AG09309 (cell line): Measurements from ENCODE around the gene VANGL2.

Experiments used
- DNase-seq: peaks from one replicate; pipeline ENCODE4 v3.0.0-alpha.2; 2010; ENCODE audit warnings: low read depth
- H3K4me3 ChIP-seq: 2 replicates; pipeline ENCODE4 v1.5.1; 2011; ENCODE audit warnings: mild to moderate bottlenecking, low read depth, low read length, moderate library complexity; ENCODE audit not compliant: control insufficient read depth
- TF ChIP-seq, protein P1 (sequence below): IDR thresholded peaks from 2 replicates; pipeline ENCODE4 v1.5.1; 2011; ENCODE audit warnings: mild to moderate bottlenecking, low read depth, low read length, inconsistent platforms; ENCODE audit not compliant: insufficient read depth, control insufficient read depth; ENCODE audit errors: missing control alignments

Gene VANGL2

DNA sequence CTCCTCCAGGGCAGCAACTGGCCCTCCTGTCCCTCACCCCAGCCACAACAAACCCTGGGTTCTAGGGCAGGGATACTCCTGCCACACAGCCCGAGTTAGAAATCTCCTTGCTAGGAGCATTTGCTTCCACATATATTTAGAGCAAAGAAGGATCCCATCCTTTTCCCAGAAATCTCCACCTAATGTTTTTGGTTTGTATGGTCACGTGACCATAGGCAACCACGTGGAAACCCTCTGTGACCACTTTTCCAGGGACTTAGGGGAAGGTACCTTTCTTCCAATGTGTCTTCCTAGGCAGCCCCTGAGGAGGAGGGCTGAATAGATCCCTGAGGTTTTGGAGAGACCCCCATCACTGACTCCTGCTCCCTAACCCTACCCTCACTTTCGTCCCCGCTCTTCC, 25.5 kb downstream of the VANGL2 start:
- DNase-seq = no peak
- TF ChIP-seq, protein P1, sequence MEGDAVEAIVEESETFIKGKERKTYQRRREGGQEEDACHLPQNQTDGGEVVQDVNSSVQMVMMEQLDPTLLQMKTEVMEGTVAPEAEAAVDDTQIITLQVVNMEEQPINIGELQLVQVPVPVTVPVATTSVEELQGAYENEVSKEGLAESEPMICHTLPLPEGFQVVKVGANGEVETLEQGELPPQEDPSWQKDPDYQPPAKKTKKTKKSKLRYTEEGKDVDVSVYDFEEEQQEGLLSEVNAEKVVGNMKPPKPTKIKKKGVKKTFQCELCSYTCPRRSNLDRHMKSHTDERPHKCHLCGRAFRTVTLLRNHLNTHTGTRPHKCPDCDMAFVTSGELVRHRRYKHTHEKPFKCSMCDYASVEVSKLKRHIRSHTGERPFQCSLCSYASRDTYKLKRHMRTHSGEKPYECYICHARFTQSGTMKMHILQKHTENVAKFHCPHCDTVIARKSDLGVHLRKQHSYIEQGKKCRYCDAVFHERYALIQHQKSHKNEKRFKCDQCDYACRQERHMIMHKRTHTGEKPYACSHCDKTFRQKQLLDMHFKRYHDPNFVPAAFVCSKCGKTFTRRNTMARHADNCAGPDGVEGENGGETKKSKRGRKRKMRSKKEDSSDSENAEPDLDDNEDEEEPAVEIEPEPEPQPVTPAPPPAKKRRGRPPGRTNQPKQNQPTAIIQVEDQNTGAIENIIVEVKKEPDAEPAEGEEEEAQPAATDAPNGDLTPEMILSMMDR = no peak
- no peak overlapping the region for H3K4me3 ChIP-seq

DNA sequence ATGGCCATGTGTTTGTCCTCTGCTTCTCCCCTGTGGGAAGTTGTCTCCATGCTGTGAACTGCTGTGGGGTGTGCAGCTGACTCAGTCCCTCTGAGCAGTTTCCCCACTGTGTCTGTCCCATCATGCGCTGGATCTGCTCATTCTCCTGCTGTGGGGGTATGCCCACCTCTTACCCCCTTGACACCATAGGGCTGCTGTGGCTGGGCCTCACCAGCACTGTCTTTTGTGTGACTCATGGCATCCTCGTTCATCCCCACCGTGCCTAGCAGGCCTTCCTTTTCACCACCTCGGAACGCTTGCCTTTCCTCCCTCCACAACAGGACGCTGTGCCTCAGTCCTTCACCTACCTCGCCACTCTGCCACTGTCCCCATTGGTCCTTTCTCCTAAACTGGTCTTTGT, 27.3 kb downstream of the VANGL2 start:
- DNase-seq = no peak
- TF ChIP-seq, protein P1 = no peak
- no peak overlapping the region for H3K4me3 ChIP-seq

DNA sequence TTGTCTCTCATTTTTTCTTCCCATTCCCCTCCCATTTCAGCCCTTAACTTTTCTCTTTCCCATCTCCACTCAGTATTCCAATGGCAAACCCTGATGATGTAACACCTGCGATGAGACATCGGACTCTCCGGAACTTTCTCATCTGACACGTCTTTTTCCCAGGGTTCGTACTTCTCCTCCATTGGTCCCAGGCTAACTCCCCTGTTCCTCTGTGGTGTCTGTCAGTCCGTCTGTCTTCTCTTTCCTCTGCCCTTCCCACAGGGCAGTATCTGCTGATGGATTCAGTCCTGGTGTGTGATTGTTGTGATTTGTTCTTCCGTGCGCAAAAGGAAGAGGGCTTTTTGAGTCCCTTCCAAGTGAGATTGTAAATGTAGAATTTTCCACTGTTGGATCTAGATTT, 27.7 kb downstream of the VANGL2 start:
- H3K4me3 ChIP-seq = no peak overlapping the region
- no peak for DNase-seq
- TF ChIP-seq, protein P1 = no peak

DNA sequence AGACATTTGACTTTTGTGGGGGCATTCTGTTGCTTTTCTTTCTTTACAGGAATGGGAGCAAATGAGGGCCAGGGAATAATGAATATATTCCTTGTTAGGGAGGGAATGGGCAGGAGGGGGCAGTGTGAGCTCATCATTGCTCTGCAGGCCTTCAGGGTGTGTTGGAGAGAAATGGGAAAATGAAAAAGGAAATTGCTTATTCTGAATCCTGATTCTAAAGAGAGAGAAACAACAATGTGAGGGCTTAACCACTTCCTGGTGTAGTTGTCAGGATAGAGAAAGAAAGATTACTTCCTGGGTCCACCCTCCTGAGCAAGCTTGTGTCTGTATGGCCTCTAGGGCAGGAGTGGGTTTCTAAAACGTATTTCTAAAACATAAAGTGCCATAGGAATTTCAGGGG, 28.3 kb downstream of the VANGL2 start:
- DNase-seq = no peak
- TF ChIP-seq, protein P1 = peak; percentile 59

DNA sequence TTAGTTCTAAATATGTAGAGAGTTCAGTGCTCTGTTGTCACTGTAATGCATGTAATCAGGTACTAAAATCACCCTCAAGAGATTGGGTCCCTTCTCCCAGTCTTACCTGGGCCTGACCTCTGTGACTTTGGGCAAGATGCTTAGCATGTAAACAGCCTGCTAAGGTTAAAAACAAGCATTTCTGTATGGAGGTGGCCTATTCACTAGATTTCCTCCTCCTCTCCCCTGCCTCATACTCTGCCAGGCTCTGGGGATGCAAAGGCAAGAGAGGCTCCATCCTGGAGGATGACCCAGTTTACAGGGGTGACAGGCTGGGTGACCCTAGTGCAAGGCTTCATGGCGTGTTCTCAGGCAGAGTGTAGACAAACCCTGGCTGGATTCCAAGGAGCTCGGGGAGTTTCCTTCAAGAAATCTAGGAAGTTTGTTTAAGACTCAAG, 28.8 kb downstream of the VANGL2 start:
- TF ChIP-seq, protein P1 = no peak

More for the DNA sequence above, 28.3 kb downstream of the VANGL2 start:
- H3K4me3 ChIP-seq = no peak overlapping the region

DNA sequence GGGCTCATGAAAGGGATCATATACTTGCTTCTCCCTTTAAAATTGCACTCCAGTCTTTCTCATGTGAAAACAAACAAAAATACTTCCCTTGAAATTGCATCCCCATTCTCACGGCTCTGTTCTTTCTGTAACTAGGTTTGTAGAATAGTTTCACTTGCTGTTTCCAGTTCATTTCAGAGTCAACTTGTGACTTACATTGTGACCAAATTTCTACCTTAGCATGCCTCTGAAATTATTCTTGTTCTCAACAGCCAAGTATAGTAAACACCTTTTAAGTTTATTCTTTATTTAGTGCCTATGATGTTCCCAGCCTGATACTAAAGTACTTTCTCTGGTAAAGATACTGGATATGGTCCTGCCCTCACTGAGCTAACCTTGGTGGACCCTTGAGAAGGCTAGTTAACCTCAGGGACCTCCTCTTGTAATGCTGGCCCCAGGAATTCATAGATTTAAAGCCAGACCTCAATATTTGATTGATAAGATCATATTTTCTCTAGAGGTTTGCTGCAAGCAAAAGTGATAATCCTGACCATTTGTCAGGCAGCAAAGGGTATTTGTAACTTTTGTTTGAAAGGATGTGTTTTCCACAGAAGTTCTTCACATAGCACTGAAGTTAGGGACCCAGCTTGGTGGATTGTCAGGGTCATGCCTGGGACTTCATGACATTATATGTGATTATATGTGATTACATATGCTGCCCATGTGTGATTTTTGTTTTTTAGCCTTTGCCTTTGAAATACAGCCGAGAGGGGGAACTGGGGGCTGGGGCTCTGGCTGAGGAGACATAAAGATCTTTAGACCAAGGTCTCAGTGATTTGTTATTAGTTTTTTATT, 29.6 kb downstream of the VANGL2 start:
- DNase-seq = no peak
- TF ChIP-seq, protein P1 = no peak
- no peak overlapping the region for H3K4me3 ChIP-seq

More for the DNA sequence above, 28.8 kb downstream of the VANGL2 start:
- H3K4me3 ChIP-seq = no peak overlapping the region
- no peak for DNase-seq
